Measurements from ENCODE around the gene PLCB1. TPM values are rescaled to one million over a fixed set of nuclear protein-coding genes. Genes with fewer than 3 reads are reported as not detected.

Gene PLCB1
- total RNA-seq, 1 donor from 2014 or later = 10.7 TPM

DNA sequence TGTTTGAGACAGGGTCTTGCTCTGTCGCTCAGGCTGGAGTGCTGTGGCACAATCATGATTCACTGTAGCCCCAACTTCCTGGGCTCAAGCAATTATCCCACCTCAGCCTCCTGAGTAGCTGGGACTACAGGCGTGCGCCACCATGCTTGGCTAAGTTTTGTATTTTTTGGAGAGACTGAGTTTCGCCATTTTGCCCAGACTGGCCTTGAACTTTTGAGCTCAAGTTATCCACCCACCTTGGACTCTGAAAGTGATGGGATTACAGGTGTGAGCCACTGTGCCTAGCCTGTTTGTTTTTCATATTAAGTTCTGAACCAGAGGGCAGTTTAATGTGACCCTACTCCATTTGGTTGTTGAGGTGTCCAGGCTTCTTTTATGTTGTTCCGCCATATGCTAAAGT, 194.8 kb downstream of the PLCB1 start:
- H3K79me2 ChIP-seq (ENCODE audit: insufficient read depth, low read length) = no peaks in the 10 kb centered on the region
- no peak for FAIRE-seq
- H3K27me3 Mint-ChIP-seq (ENCODE audit: low read depth, unreplicated experiment) = no peaks in the 10 kb centered on the region
- H3K9me3 Mint-ChIP-seq (ENCODE audit: unreplicated experiment) = no peaks in the 10 kb centered on the region
- H3K4me1 Mint-ChIP-seq (ENCODE audit: low read depth, unreplicated experiment) = peaks cover 7% of the 10 kb centered on the region
- no peaks in the 10 kb centered on the region for H3K27me3 ChIP-seq (ENCODE audit: insufficient read depth, low read length)
- H4K20me1 ChIP-seq (ENCODE audit: insufficient read depth, low read length) = no peaks in the 10 kb centered on the region
- DNase-seq (ENCODE audit: low read depth) = no peak
- H3K4me1 ChIP-seq (ENCODE audit: insufficient read depth, low read length) = no peaks in the 10 kb centered on the region
- H3K4me3 Mint-ChIP-seq (ENCODE audit: unreplicated experiment) = no peak overlapping the region
- no peak for TF ChIP-seq EZH2 (IDR thresholded peaks at IDR 0.05; ENCODE audit: insufficient read depth, low read length)
- TF ChIP-seq, protein P1, sequence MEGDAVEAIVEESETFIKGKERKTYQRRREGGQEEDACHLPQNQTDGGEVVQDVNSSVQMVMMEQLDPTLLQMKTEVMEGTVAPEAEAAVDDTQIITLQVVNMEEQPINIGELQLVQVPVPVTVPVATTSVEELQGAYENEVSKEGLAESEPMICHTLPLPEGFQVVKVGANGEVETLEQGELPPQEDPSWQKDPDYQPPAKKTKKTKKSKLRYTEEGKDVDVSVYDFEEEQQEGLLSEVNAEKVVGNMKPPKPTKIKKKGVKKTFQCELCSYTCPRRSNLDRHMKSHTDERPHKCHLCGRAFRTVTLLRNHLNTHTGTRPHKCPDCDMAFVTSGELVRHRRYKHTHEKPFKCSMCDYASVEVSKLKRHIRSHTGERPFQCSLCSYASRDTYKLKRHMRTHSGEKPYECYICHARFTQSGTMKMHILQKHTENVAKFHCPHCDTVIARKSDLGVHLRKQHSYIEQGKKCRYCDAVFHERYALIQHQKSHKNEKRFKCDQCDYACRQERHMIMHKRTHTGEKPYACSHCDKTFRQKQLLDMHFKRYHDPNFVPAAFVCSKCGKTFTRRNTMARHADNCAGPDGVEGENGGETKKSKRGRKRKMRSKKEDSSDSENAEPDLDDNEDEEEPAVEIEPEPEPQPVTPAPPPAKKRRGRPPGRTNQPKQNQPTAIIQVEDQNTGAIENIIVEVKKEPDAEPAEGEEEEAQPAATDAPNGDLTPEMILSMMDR (IDR thresholded peaks at IDR 0.05; ENCODE audit: insufficient read depth, low read depth, low read length) = no peak
- H3K36me3 ChIP-seq (ENCODE audit: insufficient read depth, low read length) = no peaks in the 10 kb centered on the region
- H2AFZ ChIP-seq (ENCODE audit: low read depth, low read length) = no peak overlapping the region
- H3K9ac ChIP-seq (ENCODE audit: low read length) = no peak overlapping the region
- H3K9me3 ChIP-seq (ENCODE audit: insufficient read depth, low read depth, low read length) = no peaks in the 10 kb centered on the region
- H3K27ac ChIP-seq (ENCODE audit: low read depth, low read length) = no peak overlapping the region
- H3K36me3 Mint-ChIP-seq (ENCODE audit: low read depth, unreplicated experiment) = no peaks in the 10 kb centered on the region
- no peak overlapping the region for H3K4me2 ChIP-seq (ENCODE audit: low read length)
- H3K4me3 ChIP-seq (ENCODE audit: insufficient read depth, low read depth, low read length) = no peak overlapping the region
- no peak overlapping the region for H3K27ac Mint-ChIP-seq (ENCODE audit: unreplicated experiment)

DNA sequence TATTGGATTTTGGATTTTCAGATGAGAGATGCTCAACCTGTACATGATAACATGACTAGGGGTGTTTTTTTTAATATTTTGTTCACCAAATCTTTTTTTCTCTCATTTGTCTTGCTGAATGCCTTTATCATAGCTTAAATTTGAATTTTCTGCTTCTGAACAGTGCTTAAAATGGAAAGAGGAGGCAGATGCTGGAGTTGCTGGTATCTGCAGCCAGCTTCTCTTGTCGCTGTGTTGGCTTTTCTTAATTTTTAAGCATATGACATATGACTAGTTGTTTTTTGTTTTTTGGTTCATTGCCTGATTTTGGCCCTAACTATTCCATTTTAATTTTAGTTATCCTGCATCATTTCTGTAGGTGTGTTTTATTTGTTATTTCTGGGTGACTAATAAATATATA, 196.1 kb downstream of the PLCB1 start:
- Histone ChIP-seq H3K27me3 (ENCODE audit: insufficient read depth, low read length) (no peaks in the 10 kb centered on the region), H4K20me1 (ENCODE audit: insufficient read depth, low read length) (no peaks in the 10 kb centered on the region), H3K27ac (ENCODE audit: low read depth, low read length) (no peak overlapping the region), H3K9ac (ENCODE audit: low read length) (no peak overlapping the region), H3K4me3 (ENCODE audit: insufficient read depth, low read depth, low read length) (no peak overlapping the region), H3K9me3 (ENCODE audit: insufficient read depth, low read depth, low read length) (no peaks in the 10 kb centered on the region), H3K36me3 (ENCODE audit: insufficient read depth, low read length) (no peaks in the 10 kb centered on the region), H3K4me2 (ENCODE audit: low read length) (no peak overlapping the region), H2AFZ (ENCODE audit: low read depth, low read length) (no peak overlapping the region), H3K4me1 (ENCODE audit: insufficient read depth, low read length) (no peaks in the 10 kb centered on the region), H3K79me2 (ENCODE audit: insufficient read depth, low read length) (no peaks in the 10 kb centered on the region)
- no peak for DNase-seq (ENCODE audit: low read depth)
- FAIRE-seq = no peak
- no peak for TF ChIP-seq EZH2 (IDR thresholded peaks at IDR 0.05; ENCODE audit: insufficient read depth, low read length)
- TF ChIP-seq, protein P1 (IDR thresholded peaks at IDR 0.05; ENCODE audit: insufficient read depth, low read depth, low read length) = no peak
- Mint-ChIP-seq H3K27me3 (ENCODE audit: low read depth, unreplicated experiment) (no peaks in the 10 kb centered on the region), H3K4me3 (ENCODE audit: unreplicated experiment) (no peak overlapping the region), H3K9me3 (ENCODE audit: unreplicated experiment) (no peaks in the 10 kb centered on the region), H3K36me3 (ENCODE audit: low read depth, unreplicated experiment) (no peaks in the 10 kb centered on the region), H3K27ac (ENCODE audit: unreplicated experiment) (no peak overlapping the region), H3K4me1 (ENCODE audit: low read depth, unreplicated experiment) (peaks cover 6% of the 10 kb centered on the region)

DNA sequence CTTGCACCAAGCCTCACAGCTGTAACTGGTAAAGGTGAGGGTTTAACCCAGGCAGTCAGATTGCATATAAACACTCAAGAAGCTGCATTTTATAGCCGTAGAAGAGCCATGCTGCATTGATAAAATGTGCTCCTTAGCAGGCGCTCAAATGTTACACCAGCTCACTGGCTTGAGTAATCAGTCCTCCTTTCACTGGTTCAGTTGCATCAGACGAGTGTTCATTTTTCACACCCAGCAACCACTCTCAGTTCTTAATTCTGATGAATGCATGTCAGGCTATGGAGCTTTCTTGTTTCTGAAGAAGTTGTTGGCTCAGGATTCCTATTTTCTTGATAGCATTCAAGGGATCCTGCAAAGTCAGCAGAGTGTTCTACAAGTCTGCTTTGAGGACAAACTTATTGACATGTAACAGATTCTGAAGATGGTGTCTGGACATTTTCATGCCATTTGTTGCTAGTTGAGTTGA, 198.3 kb downstream of the PLCB1 start:
- H3K36me3 Mint-ChIP-seq (ENCODE audit: low read depth, unreplicated experiment) = no peaks in the 10 kb centered on the region
- H4K20me1 ChIP-seq (ENCODE audit: insufficient read depth, low read length) = no peaks in the 10 kb centered on the region
- DNase-seq (ENCODE audit: low read depth) (no peak), FAIRE-seq (no peak)
- no peaks in the 10 kb centered on the region for H3K36me3 ChIP-seq (ENCODE audit: insufficient read depth, low read length)
- no peaks in the 10 kb centered on the region for H3K9me3 Mint-ChIP-seq (ENCODE audit: unreplicated experiment)
- H3K27me3 ChIP-seq (ENCODE audit: insufficient read depth, low read length) = no peaks in the 10 kb centered on the region
- peaks cover 6% of the 10 kb centered on the region for H3K4me1 Mint-ChIP-seq (ENCODE audit: low read depth, unreplicated experiment)
- no peak overlapping the region for H2AFZ ChIP-seq (ENCODE audit: low read depth, low read length)
- no peaks in the 10 kb centered on the region for H3K27me3 Mint-ChIP-seq (ENCODE audit: low read depth, unreplicated experiment)
- H3K4me3 ChIP-seq (ENCODE audit: insufficient read depth, low read depth, low read length) = no peak overlapping the region
- no peak overlapping the region for H3K4me3 Mint-ChIP-seq (ENCODE audit: unreplicated experiment)
- TF ChIP-seq, protein P1 (IDR thresholded peaks at IDR 0.05; ENCODE audit: insufficient read depth, low read depth, low read length) = no peak
- no peak for TF ChIP-seq EZH2 (IDR thresholded peaks at IDR 0.05; ENCODE audit: insufficient read depth, low read length)
- H3K4me1 ChIP-seq (ENCODE audit: insufficient read depth, low read length) = no peaks in the 10 kb centered on the region
- H3K79me2 ChIP-seq (ENCODE audit: insufficient read depth, low read length) = no peaks in the 10 kb centered on the region
- H3K4me2 ChIP-seq (ENCODE audit: low read length) = no peak overlapping the region
- no peak overlapping the region for H3K9ac ChIP-seq (ENCODE audit: low read length)
- H3K27ac Mint-ChIP-seq (ENCODE audit: unreplicated experiment) = no peak overlapping the region
- H3K27ac ChIP-seq (ENCODE audit: low read depth, low read length) = no peak overlapping the region
- no peaks in the 10 kb centered on the region for H3K9me3 ChIP-seq (ENCODE audit: insufficient read depth, low read depth, low read length)

Data from astrocyte (in vitro differentiated cells and primary cell).